NCI-H526 treated with DMSO at 0.1 percent for 48 hours (cell line): ENCODE measurements around the gene PTPRN.

ENCODE experiments used
- DNase-seq: peaks from one replicate; lab custom pipeline; 2025; lab: John Stamatoyannopoulos, UW

Gene PTPRN

GRCh38 chr2:219308142-219309101, 779 bp downstream of the PTPRN start:
- DNase-seq: peak; percentile 26

GRCh38 chr2:219306047-219306446, 3.2 kb downstream of the PTPRN start:
- DNase-seq: no peak

- no peak for DNase-seq
Observed at GRCh38 chr2:219304223-219304622, 5.0 kb downstream of the PTPRN start.

- DNase-seq: no peak
Observed at GRCh38 chr2:219302412-219302968, 6.7 kb downstream of the PTPRN start.

- no peak for DNase-seq
Observed at GRCh38 chr2:219300022-219300421, 9.2 kb downstream of the PTPRN start.

- DNase-seq: no peak
Observed at GRCh38 chr2:219299372-219299760, 9.8 kb downstream of the PTPRN start.

- DNase-seq: peak; percentile 36
Observed at GRCh38 chr2:219298759-219299371, 10.3 kb downstream of the PTPRN start.

- DNase-seq: no peak
Observed at GRCh38 chr2:219297766-219298456, 11.3 kb downstream of the PTPRN start.

GRCh38 chr2:219296631-219297391, 12.4 kb downstream of the PTPRN start:
- no peak for DNase-seq

- DNase-seq: no peak
Observed at GRCh38 chr2:219296142-219296541, 13.1 kb downstream of the PTPRN start.

GRCh38 chr2:219294356-219295351, 14.5 kb downstream of the PTPRN start:
- peak; percentile 85 for DNase-seq

- DNase-seq: no peak
Observed at GRCh38 chr2:219293736-219294231, 15.4 kb downstream of the PTPRN start.

- no peak for DNase-seq
Observed at GRCh38 chr2:219292616-219293015, 16.6 kb downstream of the PTPRN start.

- DNase-seq: no peak
Observed at GRCh38 chr2:219291910-219292490, 17.2 kb downstream of the PTPRN start.

GRCh38 chr2:219291394-219291793, 17.8 kb downstream of the PTPRN start:
- no peak for DNase-seq

GRCh38 chr2:219290381-219291171, 18.6 kb downstream of the PTPRN start:
- DNase-seq: no peak

GRCh38 chr2:219289537-219290361, 19.5 kb downstream of the PTPRN start:
- no peak for DNase-seq

GRCh38 chr2:219289195-219289536, 20.0 kb downstream of the PTPRN start:
- no peak for DNase-seq
